ENCODE measurements around the gene PTPN7.
"Not testable (repeated sequence)": the region's sequence is repeated elsewhere in the genome, so short reads cannot be mapped to it uniquely, and the experiment has no call there.

PTPN7 gene

GRCh38 chr1:202160377-202160940 is at the start of gene PTPN7:
PTPN7 (minus strand) TSS chr1:202160602; CDS start chr1:202159402, 1,200 bp downstream.
- DNase-seq (ENCODE audit: low read depth), result peak; percentile 77

GRCh38 chr1:202208351-202208857 is 48.0 kb upstream of the PTPN7 start:
- no peak for DNase-seq (ENCODE audit: low read depth)

DNA sequence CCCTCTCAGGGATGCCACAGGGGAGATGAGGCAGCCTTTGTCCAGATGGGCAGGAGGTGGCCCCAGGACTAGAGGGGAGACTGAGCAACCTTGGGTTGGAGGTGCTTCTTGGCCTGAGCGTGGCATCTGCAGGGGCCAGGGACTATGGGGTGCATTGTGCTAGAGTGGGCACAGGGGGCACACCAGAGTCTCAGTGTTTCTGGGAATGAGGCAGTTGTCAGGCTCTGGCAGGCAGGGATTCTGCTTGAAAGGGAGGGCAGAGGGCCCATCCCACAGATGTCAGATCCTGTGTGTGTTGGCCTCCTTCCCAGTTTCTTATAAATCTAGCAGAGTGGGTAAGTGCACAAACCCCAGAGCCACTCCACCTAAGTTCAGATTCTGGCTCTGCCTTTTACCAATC is 46.9 kb upstream of the PTPN7 start:
- DNase-seq (ENCODE audit: low read depth), result no peak

DNA sequence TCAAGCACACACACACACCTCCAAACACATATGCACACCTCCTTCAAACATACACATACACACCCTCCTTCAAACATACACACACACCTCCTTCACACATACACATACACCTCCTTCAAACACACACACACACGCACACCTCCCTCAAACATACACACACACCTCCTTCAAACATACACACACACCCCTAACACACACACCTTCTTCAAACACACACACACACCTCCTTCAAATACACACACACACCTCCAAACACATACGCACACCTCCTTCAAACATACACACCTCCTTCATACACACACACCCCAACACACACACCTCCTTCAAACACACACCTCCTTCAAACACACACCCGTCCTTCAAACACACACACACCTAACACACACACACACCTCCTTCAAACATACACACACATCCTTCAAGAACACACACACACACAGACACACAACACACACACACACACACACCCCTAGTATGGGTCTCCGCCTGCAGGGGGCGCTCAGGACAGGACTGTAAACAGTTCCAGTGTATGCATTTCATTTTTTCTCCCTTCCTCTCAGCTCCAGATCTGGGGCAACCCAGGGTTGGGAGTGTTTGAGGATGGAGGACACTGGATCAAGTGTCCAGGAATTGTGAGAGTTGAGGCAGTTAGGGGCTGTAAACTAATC is 45.3 kb upstream of the PTPN7 start:
- DNase-seq (ENCODE audit: low read depth), result no peak

GRCh38 chr1:202204065-202204464 is 43.7 kb upstream of the PTPN7 start:
- DNase-seq (ENCODE audit: low read depth), result no peak

- no peak for DNase-seq (ENCODE audit: low read depth)
These were observed 43.0 kb upstream of the PTPN7 start for GRCh38 chr1:202203238-202204039.

DNA sequence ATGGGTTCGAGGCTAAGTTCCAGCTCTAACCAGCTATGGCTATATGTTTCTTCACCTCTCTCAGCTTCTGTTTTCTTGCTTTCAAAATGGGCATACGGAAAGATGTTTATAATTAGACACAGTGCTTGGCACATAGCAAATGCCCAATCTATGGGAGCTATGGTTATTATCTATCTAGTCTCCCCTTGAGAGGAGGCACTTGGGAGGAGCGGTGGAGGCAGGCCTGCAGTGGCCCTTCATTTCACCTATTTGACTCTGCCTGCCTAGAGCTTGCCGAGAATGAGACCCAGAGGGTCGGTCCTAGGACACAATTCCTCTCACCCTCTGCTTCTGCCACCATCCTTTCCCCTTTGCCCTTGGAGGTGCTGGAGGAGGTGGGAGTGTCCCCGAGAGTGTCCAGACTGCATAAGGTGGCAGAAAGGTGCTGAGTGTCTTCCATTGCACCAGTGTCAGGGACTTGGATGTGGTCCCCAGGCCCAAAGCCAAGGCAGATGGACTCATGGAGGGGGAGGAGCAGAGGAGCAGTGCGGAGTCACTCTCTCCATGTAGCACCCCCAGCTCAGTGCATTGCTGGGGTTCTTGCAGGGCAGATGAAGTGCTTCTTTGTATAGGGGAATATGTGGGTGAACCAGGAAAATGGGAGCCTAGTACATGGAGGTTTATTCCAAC is 42.2 kb upstream of the PTPN7 start:
- DNase-seq (ENCODE audit: low read depth), result no peak

- DNase-seq (ENCODE audit: low read depth), result no peak
These were observed 41.6 kb upstream of the PTPN7 start for GRCh38 chr1:202201971-202202370.

DNA sequence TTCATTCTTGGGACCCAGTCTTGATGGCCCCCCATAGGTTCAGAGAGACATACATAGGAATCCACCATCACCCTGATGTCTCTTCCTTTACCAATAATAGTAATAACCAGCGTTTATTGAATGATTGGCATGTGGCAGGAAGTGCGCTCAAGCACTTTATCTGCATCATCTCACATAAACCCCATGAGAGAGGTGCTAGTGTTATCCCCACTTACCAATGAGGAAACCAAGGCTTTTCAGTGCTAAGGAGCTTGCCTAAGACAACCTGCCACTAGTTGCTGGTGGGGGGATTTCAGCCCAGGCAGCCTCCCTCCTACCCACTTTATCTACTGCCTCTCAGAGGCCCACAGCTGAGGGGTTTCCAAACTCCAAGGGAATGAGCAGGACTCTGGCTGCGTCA is 40.9 kb upstream of the PTPN7 start:
- DNase-seq (ENCODE audit: low read depth), result no peak

DNA sequence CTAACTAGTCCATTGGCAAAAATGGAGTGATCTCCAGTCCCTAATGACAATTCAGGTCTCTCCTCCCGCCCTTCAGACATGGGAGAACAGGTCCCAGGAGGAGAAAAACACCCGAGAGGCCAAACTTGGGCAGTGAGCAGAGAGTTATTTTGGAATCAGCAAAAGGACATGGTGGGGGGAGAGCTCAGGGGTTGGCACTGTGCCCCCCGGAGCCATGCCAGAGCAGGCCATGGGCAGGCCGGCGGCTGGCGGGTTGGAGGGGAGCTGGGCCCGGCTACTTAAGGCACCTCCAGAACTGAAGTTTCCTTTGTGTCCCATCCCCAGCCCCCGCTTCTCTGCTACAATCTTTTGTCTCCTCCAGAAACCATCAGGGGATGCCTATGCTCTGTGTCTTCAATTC is 40.3 kb upstream of the PTPN7 start:
- DNase-seq (ENCODE audit: low read depth), result no peak

DNA sequence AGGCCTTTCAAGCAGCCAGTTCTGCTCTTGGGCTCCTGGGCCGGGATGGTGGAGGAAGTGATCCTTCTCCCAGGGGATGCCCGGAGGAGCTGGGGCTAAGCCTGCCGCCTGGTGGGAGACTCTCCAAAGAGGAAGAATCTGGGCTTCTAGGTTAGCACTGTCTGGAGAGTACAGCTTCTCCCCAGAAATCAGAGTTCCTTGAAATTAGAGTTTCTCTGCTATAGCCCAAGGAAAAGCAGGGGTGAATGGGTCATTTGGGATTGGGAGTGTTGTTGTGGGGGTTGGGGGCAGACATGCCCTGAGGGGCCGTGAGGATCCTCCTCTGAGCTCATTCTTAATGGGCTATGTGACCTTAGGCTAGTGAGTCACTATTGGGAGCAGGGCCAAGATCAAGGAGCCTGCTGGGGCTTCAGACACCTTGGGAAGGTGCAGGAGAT is 39.7 kb upstream of the PTPN7 start:
- DNase-seq (ENCODE audit: low read depth), result no peak

DNA sequence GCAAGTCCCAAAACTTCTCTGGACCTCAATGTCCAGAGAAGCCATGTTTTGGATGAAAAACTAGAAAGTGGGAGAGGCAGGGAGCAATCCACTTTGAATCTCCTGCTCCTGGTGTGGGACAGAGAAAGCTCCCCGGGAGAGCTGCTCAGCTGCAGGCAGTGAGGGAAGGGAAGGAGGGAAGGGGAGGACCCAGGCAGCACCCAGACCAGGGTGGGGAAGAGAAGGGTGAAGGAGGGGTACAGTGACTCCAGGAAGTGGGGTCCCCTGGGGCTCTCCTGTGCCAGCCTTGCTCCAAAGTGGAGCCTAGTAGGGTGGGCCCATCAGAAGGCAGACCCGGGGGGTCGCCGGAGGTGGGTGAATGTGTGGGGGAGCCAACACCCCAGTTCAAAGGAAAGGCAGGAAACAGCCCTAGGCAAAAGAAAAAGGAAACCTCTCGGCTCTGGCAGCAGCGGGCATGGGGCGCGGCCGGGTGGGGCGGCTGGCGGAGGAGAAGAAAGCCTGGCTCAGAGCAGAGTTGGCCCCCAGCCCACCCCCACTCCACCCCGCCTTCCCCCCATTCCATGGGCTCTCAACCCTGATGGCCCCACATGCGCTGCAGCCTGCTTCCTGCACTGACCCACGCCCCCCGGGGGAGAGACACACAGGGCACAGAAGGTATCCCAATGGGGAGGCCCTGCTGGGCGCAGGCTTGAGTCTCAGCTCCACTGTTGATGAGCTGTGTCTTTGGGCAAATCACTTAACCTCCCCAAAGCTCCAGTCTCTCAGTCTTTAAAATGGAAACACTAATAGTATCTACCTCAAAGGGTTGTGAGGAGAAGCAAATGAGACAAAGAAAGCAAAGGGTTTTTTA is 38.9 kb upstream of the PTPN7 start:
- no peak for DNase-seq (ENCODE audit: low read depth)

DNA sequence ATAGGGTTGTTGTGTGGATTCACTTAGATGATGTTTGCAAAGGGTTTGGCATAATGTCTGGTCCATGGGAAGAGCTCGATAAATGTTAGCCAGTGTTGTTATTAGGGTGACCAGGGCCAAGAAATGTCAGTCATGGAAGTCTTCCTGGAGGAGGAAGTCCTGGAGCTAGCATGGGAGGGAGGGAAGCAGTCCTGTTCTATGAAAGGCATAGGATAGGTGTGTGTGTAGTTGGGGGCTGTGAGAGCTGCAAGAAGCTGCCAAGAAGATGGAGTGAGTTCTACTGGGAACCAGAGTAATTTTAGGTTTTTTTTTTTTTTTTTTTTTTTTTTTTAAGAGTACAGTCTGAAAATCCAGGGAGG is 37.9 kb upstream of the PTPN7 start:
- DNase-seq (ENCODE audit: low read depth), result no peak

- DNase-seq (ENCODE audit: low read depth), result no peak
These were observed 37.4 kb upstream of the PTPN7 start for GRCh38 chr1:202197653-202198365.

DNA sequence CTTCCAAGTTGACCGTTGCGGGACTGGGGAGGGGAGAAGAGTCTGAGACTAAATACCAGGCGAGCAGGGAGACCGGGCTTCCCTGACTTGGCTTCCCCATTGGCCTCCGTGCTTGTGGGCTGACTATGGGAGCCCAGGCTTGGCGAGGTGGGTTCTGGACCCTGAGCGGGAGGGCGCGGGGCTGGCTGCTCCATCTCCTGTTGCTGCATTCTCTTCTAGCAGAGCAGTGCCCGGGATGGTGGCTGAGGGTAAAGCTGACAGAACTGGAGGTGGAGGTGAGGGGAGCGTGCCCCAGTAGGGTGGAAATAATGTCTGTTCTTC is 33.9 kb upstream of the PTPN7 start:
- DNase-seq (ENCODE audit: low read depth), result no peak

DNA sequence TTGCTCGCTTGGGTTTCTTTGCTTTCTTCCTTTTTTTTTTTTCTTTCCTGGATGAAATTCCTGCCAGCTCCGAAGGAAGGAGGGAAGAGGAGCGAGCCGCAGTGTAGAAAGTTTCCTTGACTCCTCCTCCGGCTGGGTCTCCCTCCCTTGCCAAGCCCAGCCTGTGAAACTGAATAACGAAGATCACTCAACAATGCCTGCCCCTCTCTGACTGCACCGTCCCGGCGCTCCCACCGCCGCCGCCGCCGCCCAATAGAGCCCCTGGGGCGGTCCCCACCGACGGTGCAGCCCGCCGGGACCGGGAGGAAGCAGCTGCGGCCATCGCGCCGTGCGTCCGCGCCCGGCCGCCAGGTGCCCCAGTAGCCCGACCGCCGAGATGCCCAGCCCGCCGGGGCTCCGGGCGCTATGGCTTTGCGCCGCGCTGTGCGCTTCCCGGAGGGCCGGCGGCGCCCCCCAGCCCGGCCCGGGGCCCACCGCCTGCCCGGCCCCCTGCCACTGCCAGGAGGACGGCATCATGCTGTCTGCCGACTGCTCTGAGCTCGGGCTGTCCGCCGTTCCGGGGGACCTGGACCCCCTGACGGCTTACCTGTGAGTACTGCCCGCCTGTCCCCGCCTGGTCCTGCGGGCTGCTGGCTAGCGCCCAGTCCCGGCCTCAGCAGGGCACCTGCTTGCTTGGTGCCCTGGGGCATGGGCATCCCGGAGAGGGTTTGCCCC is 33.4 kb upstream of the PTPN7 start, which contains the start of gene LGR6:
TSS of gene LGR6 (plus strand) at position 186 of the 714 bp plus-strand sequence. CDS start at position 377, 191 bp downstream.
- DNase-seq (ENCODE audit: low read depth), result no peak

GRCh38 chr1:202192770-202193613 is 32.6 kb upstream of the PTPN7 start:
- peak; percentile 38 for DNase-seq (ENCODE audit: low read depth)

DNA sequence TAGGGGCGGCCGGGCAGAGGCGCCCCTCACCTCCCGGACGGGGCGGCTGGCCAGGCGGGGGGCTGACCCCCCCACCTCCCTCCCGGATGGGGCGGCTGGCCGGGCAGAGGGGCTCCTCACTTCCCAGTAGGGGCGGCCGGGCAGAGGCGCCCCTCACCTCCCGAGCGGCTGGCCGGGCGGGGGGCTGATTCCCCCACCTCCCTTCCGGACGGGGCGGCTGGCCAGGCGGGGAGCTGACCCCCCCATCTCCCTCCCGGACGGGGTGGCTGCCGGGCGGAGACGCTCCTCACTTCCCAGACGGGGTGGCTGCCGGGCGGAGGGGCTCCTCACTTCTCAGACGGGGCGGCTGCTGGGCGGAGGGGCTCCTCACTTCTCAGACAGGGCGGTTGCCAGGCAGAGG is 31.0 kb upstream of the PTPN7 start:
- not testable (repeated sequence) for DNase-seq (ENCODE audit: low read depth)
